Lower leg skin (tissue), 4 donors: ENCODE results near the gene KDM6A. TPM values are rescaled to one million over a fixed set of nuclear protein-coding genes. Genes with fewer than 3 reads are reported as not detected.
A peak's percentile ranks its signal among the peaks of the same experiment; 100 is the strongest.
"Not testable (repeated sequence)": the region's sequence is repeated elsewhere in the genome, so short reads cannot be mapped to it uniquely, and the experiment has no call there.

Source experiments
- DNase-seq, 2 donors: peaks; one replicate each; pipeline ENCODE4 v3.0.0-alpha.2; 2019; ENCODE audit warnings: low spot score in 2 of 2
- H3K4me3 ChIP-seq: fragments of 200-600 bp; sonication (generic); 2 replicates; pipeline ENCODE4 v1.5.1; 2017; ENCODE audit warnings: mild to moderate bottlenecking, low read depth; ENCODE audit not compliant: poor library complexity, severe bottlenecking
- CTCF ChIP-seq, 3 donors: fragments of 450-650 bp; IDR thresholded peaks; one replicate each; pipeline ENCODE4 v1.5.1; 2016; ENCODE audit warnings: antibody characterized with exemption in 3 of 3, mild to moderate bottlenecking in 3 of 3, moderate library complexity in 2 of 3
- POLR2A ChIP-seq, 2 donors: fragments of 450-650 bp; IDR thresholded peaks; one replicate each; pipeline ENCODE4 v1.6.1; 2016 to 2017; ENCODE audit warnings: antibody characterized with exemption in 2 of 2, mild to moderate bottlenecking in 1 of 2, moderate library complexity in 1 of 2
- WGBS, 2 donors: methylation state at CpG; one replicate each; pipeline ENCODE4 v1.1.5; 2018; 5-methylcytosine and 5-hydroxymethylcytosine counted together
- intact Hi-C: fragments of 100-400 bp; cut with DNase I; formaldehyde crosslinking; loops from one replicate; pipeline ENCODE4 v1.15.0; 2023; ENCODE audit warnings: low total_unique reads
- total RNA-seq, 4 donors: library from RNA; depleted of rRNA; stranded (reverse); fragments of >200 nt; gene quantifications; one replicate each; pipeline ENCODE4 v1.1.0, GENCODE V29; 2016

The KDM6A gene
- total RNA-seq, 4 donors from 2014 or later = 30.3 to 88.2 (median 43.7) TPM

- 61 to 65% methylated on average over 3 of the region's 3 CpGs for WGBS, 2 donors
- intact Hi-C loops = no loop called here
Observed at GRCh38 chrX:44908153-44908552, 35.2 kb downstream of the KDM6A start.

DNA sequence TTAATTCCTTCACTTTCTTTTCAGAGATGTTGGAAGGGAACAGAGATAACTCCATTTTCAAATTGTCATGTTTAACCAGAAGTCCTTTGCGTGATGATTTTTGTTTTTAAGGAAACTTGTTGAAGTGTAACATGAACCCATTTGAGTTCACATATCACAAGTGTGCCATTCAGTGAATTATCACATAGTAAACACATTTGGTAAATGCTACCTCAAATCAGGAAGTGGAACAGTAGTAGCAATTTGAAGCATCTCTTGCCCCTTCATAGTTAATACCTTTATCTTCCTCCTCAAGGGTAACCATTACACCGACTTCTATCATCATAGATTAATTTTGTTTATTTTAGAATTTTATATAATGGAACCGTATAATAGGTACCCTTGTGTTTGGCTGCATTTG is 35.8 kb downstream of the KDM6A start:
- no peak for DNase-seq
- 84 to 91% methylated on average over 3 of the region's 3 CpGs for WGBS, 2 donors
- no peak overlapping the region for H3K4me3 ChIP-seq
- intact Hi-C loops = no loop called here
- TF ChIP-seq CTCF (IDR thresholded peaks at IDR 0.05) (no peak), POLR2A (IDR thresholded peaks at IDR 0.05) (no peak)

More at GRCh38 chrX:44908153-44908552, 35.2 kb downstream of the KDM6A start:
- TF ChIP-seq CTCF (IDR thresholded peaks at IDR 0.05) = no peak
- TF ChIP-seq POLR2A (IDR thresholded peaks at IDR 0.05) = no peak
- no peak for DNase-seq
- H3K4me3 ChIP-seq = no peak overlapping the region

DNA sequence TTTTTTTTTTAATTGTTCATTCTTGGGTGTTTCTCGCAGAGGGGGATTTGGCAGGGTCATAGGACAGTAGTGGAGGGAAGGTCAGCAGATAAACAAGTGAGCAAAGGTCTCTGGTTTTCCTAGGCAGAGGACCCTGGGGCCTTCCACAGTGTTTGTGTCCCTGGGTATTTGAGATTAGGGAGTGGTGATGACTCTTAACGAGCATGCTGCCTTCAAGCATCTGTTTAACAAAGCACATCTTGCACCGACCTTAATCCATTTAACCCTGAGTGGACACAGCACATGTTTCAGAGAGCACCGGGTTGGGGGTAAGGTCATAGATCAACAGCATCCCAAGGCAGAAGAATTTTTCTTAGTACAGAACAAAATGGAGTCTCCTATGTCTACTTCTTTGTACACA is 37.5 kb downstream of the KDM6A start:
- 78 to 85% methylated on average over 4 of the region's 4 CpGs for WGBS, 2 donors
- H3K4me3 ChIP-seq, DNase-seq, intact Hi-C loops: not testable (repeated sequence)

DNA sequence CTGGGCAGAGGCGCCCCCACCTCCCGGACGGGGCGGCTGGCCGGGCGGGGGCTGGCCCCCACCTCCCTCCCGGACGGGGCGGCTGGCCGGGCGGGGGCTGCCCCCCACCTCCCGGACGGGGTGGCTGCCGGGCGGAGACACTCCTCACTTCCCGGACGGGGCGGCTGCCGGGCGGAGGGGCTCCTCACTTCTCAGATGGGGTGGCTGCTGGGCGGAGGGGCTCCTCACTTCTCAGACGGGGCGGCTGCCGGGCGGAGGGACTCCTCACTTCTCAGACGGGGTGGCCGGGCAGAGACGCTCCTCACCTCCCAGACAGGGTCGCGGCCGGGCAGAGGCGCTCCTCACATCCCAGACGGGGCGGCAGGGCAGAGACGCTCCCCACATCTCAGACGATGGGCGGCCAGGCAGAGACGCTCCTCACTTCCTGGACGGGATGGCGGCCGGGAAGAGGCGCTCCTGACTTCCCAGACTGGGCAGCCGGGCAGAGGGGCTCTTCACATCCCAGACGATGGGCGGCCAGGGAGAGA is 38.1 kb downstream of the KDM6A start:
- H3K4me3 ChIP-seq, DNase-seq, intact Hi-C loops: not testable (repeated sequence)
- WGBS, 2 donors = 98 to 100% methylated on average over 11 to 26 of the region's 45 CpGs

- intact Hi-C loops = no loop called here
- TF ChIP-seq CTCF (IDR thresholded peaks at IDR 0.05) (no peak), POLR2A (IDR thresholded peaks at IDR 0.05) (no peak)
- 80 to 87% methylated on average over 9 of the region's 9 CpGs for WGBS, 2 donors
- peak in 1 of 2 donors; percentile 15 for DNase-seq
- H3K4me3 ChIP-seq = no peak overlapping the region
Observed at GRCh38 chrX:44913656-44914531, 40.9 kb downstream of the KDM6A start.

- TF ChIP-seq CTCF (IDR thresholded peaks at IDR 0.05) = no peak
- no peak for TF ChIP-seq POLR2A (IDR thresholded peaks at IDR 0.05)
- WGBS, 2 donors = 71 to 86% methylated on average over 2 of the region's 2 CpGs
- H3K4me3 ChIP-seq = no peak overlapping the region
- no peak for DNase-seq
- intact Hi-C loops = no loop called here
Observed at GRCh38 chrX:44914532-44915198, 41.7 kb downstream of the KDM6A start.
